D721Med (cell line): ENCODE data around the gene UBIAD1.

ENCODE experiments used
- DNase-seq: peaks from one replicate; pipeline ENCODE4 v3.0.0; 2011; ENCODE audit warnings: low spot score; ENCODE audit not compliant: insufficient read length
- FAIRE-seq: peaks from 2 replicates; lab custom pipeline; 2011; peaks lifted over from hg19 to GRCh38; lab: Jason Lieb, UNC
- CTCF ChIP-seq: IDR thresholded peaks from 2 replicates; pipeline ENCODE4 v1.5.1; 2012; ENCODE audit warnings: mild to moderate bottlenecking, control low read depth; ENCODE audit not compliant: insufficient read depth; ENCODE audit errors: missing control alignments

UBIAD1 gene

GRCh38 chr1:11272832-11273594, at the start of gene UBIAD1:
UBIAD1 (plus strand) TSS chr1:11273198; CDS start chr1:11273532, 334 bp downstream.
- DNase-seq, result peak; percentile 42
- peak; percentile 4 for TF ChIP-seq CTCF
- no peak for FAIRE-seq

GRCh38 chr1:11227106-11228077, 45.6 kb upstream of the UBIAD1 start:
- no peak for FAIRE-seq
- TF ChIP-seq CTCF, result no peak
- no peak for DNase-seq

- no peak for DNase-seq
- FAIRE-seq, result no peak
- no peak for TF ChIP-seq CTCF
Measured at GRCh38 chr1:11229203-11229602, 43.8 kb upstream of the UBIAD1 start.

- no peak for TF ChIP-seq CTCF
- FAIRE-seq (no peak), DNase-seq (no peak)
Measured at GRCh38 chr1:11233208-11233607, 39.8 kb upstream of the UBIAD1 start.

GRCh38 chr1:11237356-11237755, 35.6 kb upstream of the UBIAD1 start:
- no peak for TF ChIP-seq CTCF
- FAIRE-seq (no peak), DNase-seq (no peak)

GRCh38 chr1:11238311-11238710, 34.7 kb upstream of the UBIAD1 start:
- no peak for TF ChIP-seq CTCF
- DNase-seq, result peak; percentile 18
- FAIRE-seq, result no peak

GRCh38 chr1:11245248-11245647, 27.8 kb upstream of the UBIAD1 start:
- DNase-seq (no peak), FAIRE-seq (no peak)
- TF ChIP-seq CTCF, result no peak
